GM21526 (cell line): Measurements from ENCODE around the gene HDAC6.
"Not testable (repeated sequence)": the region's sequence is repeated elsewhere in the genome, so short reads cannot be mapped to it uniquely, and the experiment has no call there.

Source experiments
- ATAC-seq: cut with Tn5 transposase; IDR thresholded peaks from one replicate; pipeline ENCODE4 v1.9.1; 2021; ENCODE audit warnings: moderate library complexity; ENCODE audit not compliant: unreplicated experiment, low FRiP score

HDAC6 gene

DNA sequence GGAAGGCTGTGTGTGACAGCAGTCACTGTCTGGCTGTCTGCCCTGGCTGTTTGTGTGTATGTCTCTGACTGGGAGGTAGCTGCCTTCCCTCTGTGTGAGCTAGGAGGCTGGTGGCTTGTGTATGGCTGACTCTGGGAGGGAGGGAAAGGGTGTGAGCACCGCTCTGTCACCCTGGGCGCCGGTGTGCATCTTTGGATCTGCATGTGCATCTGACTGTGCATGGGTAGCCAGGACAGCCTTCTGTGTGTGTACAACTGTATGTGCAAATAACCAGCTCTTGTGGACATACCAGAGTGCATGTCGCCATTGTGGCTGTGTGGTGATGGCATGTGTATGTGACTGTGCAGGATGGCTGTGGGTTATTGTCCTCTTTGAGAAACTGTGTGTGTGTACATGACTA, 17.0 kb downstream of the HDAC6 start:
- ATAC-seq, result no peak

DNA sequence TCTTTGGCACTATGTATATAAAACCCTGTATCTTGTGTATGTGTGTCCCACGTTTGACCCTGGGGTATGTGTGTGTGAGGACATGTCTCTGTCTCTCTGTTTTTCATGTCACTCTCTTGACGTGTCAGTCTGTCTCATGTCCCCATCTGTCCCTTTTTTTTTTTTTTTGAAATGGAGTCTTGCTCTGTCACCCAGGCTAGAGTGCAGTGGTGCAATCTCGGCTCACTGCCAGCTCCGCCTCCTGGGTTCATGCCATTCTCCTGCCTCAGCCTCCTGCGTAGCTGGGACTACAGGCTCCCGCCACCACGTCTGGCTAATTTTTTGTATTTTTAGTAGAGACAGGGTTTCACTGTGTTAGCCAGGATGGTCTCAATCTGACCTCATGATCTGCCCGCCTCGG, 17.5 kb downstream of the HDAC6 start:
- ATAC-seq, result not testable (repeated sequence)

DNA sequence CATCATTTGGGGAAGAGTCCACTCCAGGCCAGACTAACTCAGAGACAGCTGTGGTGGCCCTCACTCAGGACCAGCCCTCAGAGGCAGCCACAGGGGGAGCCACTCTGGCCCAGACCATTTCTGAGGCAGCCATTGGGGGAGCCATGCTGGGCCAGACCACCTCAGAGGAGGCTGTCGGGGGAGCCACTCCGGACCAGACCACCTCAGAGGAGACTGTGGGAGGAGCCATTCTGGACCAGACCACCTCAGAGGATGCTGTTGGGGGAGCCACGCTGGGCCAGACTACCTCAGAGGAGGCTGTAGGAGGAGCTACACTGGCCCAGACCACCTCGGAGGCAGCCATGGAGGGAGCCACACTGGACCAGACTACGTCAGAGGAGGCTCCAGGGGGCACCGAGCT, 21.2 kb downstream of the HDAC6 start:
- ATAC-seq, result no peak

DNA sequence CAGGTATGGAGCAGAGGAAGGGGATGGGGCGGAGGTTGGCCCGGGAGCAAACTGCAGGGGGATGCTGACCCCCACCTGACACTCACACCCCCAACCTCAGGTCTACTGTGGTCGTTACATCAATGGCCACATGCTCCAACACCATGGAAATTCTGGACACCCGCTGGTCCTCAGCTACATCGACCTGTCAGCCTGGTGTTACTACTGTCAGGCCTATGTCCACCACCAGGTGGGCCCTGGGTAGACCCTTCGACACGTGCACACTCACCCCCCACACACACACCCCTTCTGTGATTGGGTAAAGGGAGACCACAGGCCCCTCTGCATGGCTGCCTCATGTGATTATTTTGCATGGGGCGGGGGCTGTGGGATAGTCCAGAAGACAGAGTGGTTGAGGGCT, 22.2 kb downstream of the HDAC6 start:
- ATAC-seq, result no peak

DNA sequence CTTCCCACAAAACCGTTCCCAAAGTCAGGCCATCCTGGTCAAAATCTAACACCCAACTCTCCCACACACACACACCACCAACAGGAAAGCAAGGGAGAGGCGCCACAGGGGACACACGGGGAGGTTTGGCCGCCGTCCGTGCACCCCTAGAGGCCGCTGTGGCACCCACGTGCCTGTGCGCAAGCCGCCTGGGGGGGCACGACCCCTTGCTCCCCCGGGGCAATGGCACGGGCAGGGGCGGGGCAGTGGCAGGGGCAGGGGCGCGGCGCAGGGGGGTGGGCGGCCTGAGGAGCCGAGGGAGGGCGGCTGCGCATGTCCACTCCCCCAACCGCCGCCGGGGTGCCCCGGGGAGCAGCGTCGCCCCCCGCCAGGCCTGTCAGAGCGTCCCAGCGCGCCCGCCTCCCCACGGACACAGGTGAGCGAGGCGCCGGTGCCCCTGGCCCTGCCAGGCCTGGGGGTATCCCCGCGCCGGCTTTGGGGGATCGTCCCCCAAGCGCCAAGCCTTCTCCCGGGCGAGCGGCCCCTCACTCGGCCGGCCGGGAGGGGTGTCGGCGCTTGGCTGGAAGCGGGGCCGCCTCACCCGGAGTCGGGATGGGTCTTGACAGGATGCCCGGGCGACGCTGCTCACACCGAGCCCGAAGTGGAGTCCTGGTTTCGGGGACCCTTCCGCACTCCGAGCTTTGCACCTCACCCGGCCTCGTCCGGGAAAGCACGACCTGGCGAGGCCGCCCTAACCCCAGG, 24.4 kb downstream of the HDAC6 start, which contains the start of gene ERAS:
ERAS (plus strand) TSS at position 379 of the 741 bp plus-strand sequence. CDS start 2,611 bp downstream, outside the sequence.
- no peak for ATAC-seq

DNA sequence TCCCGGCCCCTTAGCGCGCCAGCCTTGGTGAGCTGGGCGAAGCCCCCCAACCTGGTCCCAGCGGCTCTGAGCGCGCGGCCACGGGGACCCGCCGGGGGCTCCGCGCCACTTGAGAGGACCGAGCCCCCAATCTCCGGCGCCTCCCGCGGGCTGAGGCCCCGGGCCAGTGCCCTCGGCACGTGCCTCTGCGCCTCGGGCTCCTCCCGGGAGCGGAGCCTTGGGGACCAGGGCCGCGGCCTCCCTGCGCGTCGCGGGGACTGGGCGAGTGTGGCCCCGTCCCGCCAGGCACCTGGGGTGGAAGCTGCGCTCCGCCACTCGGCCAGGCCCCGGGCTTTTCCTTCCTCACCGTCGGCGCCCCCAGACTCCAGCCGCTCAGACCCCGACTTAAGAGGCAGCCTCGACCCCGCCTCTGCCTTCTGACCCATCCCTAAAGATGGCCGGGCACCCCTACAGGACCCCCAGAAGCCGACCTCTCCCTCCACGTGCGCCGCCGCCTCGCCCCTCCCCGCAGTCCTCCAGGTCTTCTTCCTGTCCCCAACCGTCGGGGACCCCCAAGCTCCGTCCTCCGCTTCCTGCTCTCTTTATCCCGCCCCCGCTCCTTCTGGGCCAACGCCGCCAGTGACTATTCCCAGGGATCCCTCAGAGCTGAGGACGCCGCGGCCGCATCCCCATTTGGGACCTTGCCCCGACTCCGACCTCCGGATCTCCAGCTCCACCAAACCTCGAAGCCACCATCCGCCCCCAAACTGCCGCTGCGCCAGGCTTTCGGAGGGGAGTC, 25.2 kb downstream of the HDAC6 start:
- ATAC-seq, result no peak

DNA sequence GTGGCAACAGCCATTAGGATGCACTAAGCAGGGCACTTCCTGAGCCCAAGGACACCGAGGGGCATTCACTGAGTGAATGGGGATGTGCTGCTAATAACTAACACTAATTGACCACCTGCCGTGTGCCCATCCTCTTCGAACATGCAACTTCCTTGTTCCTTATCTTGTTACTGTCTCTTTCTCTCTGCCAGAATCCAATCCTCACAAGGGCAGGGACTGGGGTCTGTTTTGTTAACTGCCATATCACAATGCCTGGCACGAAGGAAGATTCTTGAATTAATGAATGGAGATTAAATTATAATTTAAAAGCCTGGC, 25.7 kb downstream of the HDAC6 start:
- no peak for ATAC-seq

DNA sequence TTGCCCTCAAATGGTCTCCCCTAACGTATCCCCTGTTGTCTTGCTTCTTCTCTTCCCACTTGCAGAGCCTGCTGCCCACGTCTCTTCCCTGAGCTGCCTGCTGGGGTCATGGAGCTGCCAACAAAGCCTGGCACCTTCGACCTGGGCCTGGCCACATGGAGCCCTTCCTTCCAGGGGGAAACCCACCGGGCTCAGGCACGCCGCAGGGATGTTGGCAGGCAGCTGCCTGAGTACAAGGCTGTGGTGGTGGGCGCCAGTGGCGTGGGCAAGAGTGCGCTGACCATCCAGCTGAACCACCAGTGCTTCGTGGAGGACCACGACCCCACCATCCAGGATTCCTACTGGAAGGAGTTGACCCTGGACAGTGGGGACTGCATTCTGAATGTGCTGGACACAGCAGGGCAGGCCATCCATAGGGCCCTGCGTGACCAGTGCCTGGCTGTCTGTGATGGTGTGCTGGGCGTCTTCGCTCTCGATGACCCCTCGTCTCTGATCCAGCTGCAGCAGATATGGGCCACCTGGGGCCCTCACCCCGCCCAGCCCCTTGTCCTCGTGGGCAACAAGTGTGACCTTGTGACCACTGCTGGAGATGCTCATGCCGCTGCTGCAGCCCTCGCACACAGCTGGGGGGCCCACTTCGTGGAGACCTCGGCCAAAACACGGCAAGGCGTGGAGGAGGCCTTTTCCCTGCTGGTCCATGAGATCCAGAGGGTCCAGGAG, 27.3 kb downstream of the HDAC6 start:
- no peak for ATAC-seq

DNA sequence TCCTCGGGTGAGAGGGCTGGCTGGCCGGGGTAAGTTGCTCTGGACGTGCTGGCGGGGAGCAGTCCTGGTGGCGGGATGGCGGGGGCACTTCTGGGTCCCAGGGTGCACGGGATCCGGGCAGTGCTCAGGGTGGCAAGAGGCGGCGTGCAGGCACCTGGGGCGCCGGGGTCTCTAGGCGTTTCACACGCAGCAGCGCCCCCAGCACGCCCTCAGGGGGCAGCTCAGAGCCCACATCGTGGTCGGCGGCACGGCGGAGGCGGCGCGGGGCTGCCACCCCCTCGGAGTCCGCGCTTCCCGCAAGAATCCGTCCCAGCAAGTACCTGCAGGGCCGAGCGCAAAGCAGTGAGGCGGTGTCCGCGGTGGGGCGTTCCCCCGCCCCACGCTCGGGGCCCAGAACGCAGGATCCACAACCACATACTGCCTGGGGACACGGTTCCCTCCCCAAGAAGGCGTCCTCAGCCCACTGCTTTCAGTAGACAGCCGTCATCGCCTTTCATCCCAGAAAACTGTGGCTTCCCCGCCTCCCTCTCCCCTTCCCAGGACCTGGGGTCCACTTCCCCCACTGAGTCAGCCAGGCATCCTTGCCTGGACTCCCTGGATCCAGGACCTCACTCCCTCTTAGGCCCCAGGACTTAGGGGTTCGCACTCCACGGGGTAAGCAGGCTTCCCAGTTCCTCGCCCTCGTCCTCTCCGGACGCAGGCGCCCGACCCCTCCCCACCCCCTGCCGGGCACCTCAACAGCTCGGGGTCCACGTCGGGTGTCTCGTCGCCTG, 29.5 kb downstream of the HDAC6 start:
- no peak for ATAC-seq

DNA sequence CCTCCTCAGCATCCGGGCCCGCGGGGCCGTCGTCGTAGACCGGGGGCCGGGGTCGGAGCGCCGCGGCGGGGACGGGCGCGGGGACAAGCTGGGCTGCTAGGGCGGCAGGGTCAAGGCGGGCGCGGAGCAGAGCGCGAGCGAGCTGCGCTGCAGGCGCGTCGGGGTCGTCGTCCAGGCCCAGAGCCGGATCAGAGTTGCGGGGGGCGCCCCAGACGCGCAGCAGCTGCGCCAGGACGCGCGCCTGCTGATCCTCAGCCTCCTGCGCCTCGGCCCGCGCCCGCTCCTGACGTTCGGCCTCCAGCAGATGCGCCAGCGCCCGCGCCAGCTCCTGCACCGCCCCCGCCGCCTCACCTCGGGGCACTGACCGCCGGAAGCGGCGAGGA, 30.0 kb downstream of the HDAC6 start:
- no peak for ATAC-seq

DNA sequence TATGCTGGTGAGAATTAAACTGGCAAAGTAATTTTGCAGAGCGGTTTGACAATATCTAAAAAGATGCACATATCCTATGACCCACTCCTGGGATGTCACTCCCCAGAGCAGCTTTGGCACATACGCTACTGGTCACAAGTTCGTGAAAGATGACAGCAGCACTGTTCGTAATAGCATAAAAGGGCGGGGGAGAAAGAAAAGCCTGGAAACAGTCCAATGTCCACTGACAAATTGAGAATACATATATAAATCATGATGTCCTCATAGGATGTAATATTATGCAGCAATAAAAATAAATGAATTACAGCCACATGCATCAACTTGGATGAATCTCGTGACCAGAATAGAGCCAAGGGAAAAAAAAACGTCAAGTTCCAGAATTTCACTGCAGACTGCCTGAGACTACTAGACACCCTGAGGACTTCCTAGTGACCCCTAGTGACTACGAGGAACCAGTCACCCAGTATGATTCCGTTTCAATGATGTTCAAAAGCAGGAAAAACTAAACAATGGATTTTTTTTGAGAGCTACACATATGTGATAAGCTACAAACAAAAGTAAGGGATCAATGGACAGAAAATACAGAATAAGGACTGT, 31.8 kb downstream of the HDAC6 start:
- ATAC-seq, result no peak

DNA sequence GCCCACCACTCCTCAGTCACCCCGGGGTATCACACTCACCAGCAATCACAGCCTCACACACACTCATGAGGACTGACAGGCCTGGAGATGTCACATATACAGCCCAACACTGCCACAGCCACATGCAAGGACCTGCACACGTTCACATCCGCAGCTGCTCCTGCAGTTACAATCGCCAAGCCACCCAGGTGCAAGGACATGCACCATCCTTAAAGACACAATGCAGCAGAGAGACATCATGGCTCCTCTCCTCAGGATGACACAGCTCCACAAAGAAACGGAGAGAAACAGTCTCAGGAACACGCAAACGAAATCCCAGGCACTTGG, 32.5 kb downstream of the HDAC6 start:
- ATAC-seq, result no peak

DNA sequence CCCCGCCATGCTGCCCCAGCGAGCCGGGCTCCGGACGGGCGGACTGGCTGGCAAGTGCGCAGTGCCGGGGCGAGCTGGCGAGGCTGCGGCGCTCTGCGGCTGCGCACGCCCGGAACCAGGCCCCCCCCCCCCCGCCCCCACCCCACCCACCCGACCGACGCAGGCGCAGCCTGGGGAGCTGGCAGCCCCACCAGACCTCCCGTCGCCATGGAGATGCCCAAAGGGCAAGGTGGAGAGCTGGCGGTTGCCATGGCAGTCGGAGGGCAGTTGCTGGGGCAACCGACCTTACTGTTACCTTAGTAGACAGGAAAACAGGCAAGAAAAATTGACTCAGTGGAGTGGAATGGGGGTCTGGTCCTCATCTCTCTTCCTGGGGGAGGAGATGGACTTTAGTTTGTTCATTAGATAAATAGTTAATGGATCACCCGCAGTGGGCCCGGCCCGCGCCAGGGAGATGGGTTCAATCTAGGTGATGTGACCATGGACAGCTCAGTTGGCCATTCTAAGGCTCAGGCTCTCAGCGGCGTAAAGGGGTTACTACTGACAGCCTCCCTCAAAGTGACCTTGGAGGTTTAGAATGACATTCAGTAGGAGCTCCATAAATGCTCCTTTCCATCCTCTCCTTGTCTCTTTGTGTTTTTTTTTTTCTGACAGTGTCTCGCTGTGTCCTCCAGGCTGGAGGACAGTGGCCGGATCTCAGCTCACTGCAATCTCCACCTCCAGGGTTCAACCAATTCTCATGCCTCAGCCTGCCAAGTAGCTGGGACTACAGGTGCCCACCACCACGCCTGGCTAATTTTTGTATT, 33.9 kb downstream of the HDAC6 start, which contains the start of gene PCSK1N:
PCSK1N (minus strand) TSS at position 87 of the 806 bp plus-strand sequence; CDS start at position 9, 78 bp downstream.
- no peak for ATAC-seq

DNA sequence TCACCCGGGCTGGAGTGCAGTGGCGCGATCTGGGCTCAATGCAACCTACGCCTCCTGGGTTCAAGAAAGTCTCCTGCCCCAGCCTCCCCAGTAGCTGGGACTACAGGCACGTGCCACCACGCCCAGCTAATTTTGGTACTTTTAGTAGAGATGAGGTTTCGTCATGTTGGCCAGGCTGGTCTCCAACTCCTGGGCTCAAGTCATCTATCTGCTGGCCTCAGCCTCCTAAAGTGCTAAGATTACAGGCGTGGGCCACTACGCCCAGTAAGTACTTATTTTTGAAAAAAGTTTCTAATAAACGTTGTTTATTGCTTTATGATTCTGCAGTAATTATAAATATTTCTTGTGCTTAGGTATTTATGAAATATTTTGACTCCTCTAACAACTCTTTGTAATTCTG, 37.8 kb downstream of the HDAC6 start:
- no peak for ATAC-seq

DNA sequence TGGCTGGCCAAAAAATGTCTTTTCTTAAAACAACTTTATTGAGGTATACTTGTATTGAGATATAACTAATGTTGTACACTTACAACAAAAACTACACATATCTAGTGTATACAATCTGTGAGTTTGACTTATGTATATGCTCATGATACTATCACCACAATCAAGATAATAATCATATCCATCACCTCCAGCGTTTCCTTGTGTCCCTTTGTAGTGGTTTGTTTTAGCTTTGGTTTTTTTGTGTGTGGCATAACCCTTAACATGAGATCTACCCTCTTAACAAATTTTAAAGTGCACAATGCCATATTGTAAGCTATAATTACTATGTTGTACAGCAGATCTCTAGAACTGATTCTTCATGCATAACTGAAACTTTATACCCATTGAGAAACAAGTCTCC, 47.0 kb downstream of the HDAC6 start:
- ATAC-seq, result no peak

DNA sequence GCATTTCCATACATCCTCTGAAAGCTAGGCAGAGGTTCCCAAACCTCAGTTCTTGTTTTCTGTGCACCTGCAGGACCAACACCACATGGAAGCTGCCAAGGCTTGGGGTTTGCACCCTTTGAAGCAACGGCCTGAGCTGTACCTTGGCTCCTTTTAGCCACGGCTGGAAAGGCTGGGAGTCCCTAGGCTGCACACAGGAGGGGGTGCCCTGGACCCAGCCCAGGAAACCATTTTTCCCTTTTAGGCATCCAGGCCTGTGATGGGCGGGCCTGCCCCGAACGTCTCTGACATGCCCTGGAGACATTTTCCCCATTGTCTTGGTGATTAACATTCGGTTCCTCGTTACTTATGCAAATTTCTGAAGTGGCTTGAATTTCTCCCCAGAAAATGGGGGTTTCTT, 51.0 kb downstream of the HDAC6 start:
- ATAC-seq, result no peak

DNA sequence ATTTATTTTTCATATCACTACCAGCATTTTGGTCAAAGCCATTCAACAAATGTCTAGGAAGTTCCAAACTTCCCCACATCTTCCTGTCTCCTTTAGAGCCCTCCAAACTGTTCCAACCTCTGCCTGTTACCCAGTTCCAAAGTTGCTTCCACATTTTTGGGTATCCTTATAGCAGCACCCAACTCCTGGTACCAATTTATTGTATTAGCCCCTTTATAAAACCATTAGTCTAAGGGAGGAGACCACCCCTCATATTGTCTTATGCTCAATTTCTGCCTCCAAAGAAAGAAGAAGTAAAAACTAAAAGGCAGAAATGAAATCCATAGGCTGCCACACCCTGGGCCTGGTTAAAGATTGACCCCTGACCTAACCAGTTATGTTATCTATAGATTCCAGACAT, 51.6 kb downstream of the HDAC6 start:
- ATAC-seq, result not testable (repeated sequence)

DNA sequence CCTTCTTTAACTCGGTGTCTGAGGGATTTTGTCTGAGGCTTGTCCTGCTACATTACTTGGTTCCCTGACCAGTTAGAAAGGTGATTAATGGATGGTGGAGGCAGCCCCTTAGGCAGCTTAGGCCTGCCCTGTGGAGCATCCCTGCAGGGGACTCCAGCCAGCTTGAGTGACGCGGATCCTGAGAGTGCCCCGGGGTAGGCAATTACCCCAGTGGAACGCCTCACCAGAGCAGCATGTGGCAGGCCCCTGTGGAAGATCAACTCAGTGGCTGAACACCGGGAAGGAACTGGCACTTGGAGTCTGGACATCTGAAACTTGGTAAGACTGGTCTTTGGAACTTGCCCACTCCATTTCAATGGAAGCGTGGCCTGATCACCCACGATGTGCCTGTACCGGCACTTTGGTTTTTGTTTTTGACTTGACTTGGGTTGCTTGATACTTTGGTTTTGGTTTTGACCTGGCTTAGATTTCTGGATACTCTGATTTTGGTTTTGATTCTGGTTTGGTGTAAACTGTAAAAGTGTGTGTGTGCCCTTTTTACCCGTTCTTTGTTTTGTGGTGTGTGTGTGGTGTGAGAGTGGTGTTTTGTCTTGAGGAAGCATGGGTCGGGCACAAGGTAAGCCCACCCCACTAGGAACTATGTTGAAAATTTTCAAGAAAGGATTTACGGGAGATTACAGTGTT, 52.4 kb downstream of the HDAC6 start:
- not testable (repeated sequence) for ATAC-seq

DNA sequence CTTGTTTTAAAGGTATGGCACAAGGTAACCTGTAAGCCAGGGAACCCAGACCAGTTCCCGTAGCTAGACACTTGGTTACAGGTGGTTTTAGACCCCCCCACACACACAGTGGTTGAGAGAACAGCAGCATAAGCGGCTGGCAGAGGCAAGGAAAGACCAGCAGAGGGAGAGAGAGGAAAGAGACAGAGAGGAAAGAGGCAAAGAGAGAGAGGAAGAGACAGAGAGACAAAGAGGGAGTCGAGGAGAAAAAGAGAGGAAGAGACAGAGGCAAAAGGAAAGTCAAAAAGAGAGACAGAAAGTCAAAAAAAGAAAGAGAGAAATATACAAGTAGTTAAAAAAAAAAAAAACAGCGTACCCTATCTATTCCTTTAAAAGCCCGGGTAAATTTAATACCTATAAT, 53.0 kb downstream of the HDAC6 start:
- no peak for ATAC-seq
